GM12891 (cell line): Measurements from ENCODE around the gene TSPAN11. TPM values are rescaled to one million over a fixed set of nuclear protein-coding genes. Genes with fewer than 3 reads are reported as not detected.
A peak's percentile ranks its signal among the peaks of the same experiment; 100 is the strongest.

ENCODE experiments used
- DNase-seq: peaks from one replicate; pipeline ENCODE4 v3.0.0; 2011; ENCODE audit warnings: low spot score; ENCODE audit not compliant: insufficient read length
- FAIRE-seq: peaks from 2 replicates; lab custom pipeline; 2011; peaks lifted over from hg19 to GRCh38; lab: Jason Lieb, UNC
- PAX5 ChIP-seq: IDR thresholded peaks from 2 replicates; pipeline ENCODE4 v1.6.1; 2011; ENCODE audit warnings: low read length, moderate library complexity, mild to moderate bottlenecking; ENCODE audit not compliant: insufficient read depth, severe bottlenecking
- POLR2A ChIP-seq: IDR thresholded peaks from 2 replicates; pipeline ENCODE4 v1.6.1; 2011; ENCODE audit warnings: low read depth, low read length, control low read depth
- POLR2AphosphoS5 ChIP-seq: IDR thresholded peaks from 2 replicates; pipeline ENCODE4 v1.6.1; 2011; ENCODE audit warnings: low read depth, low read length, control low read depth
- POU2F2 ChIP-seq: IDR thresholded peaks from 2 replicates; pipeline ENCODE4 v1.6.1; 2011; ENCODE audit warnings: low read depth, mild to moderate bottlenecking, control low read depth, low read length, moderate library complexity
- SPI1 ChIP-seq: IDR thresholded peaks from 2 replicates; pipeline ENCODE4 v1.6.1; 2011; ENCODE audit warnings: low read depth, low read length, control low read depth
- TAF1 ChIP-seq: IDR thresholded peaks from 2 replicates; pipeline ENCODE4 v1.6.1; 2011; ENCODE audit warnings: low read depth, low read length, control low read depth
- polyA plus RNA-seq: library from polyadenylated mRNA; unstranded; fragments of >200 nt; gene quantifications from one replicate; pipeline ENCODE4 v1.2.1, GENCODE V29; 2012; ENCODE audit warnings: low read depth, missing spikeins, inconsistent platforms; ENCODE audit not compliant: missing spikeins

TSPAN11 gene
- polyA plus RNA-seq: 0.53 TPM

- FAIRE-seq (no peak), DNase-seq (peak; percentile 40)
- no peak for TF ChIP-seq POLR2AphosphoS5
Observed at GRCh38 chr12:30926243-30927221, at the start of gene TSPAN11. TSS of gene TSPAN11 (plus strand) at chr12:30926748. CDS start at chr12:30953992, 27,244 bp downstream.

- no peak for FAIRE-seq
- TF ChIP-seq POU2F2: no peak
- TF ChIP-seq SPI1: no peak
- TF ChIP-seq POLR2A: no peak
- TF ChIP-seq TAF1: no peak
- TF ChIP-seq POLR2AphosphoS5: no peak
- TF ChIP-seq PAX5: no peak
Observed at GRCh38 chr12:30877105-30877875, 49.3 kb upstream of the TSPAN11 start.

GRCh38 chr12:30878024-30878423 is 48.5 kb upstream of the TSPAN11 start:
- DNase-seq (no peak), FAIRE-seq (no peak)
- no peak for TF ChIP-seq SPI1
- TF ChIP-seq PAX5: no peak
- no peak for TF ChIP-seq POLR2AphosphoS5
- TF ChIP-seq POLR2A: no peak

More at GRCh38 chr12:30877105-30877875, 49.3 kb upstream of the TSPAN11 start:
- DNase-seq: no peak

- no peak for TF ChIP-seq POU2F2
- no peak for TF ChIP-seq POLR2AphosphoS5
- TF ChIP-seq PAX5: no peak
- DNase-seq: no peak
- FAIRE-seq: no peak
Observed at GRCh38 chr12:30880061-30880460, 46.5 kb upstream of the TSPAN11 start.

GRCh38 chr12:30880813-30881212 is 45.7 kb upstream of the TSPAN11 start:
- TF ChIP-seq SPI1: no peak
- no peak for TF ChIP-seq TAF1
- TF ChIP-seq POLR2AphosphoS5: no peak
- no peak for TF ChIP-seq PAX5
- no peak for TF ChIP-seq POU2F2
- no peak for TF ChIP-seq POLR2A
- no peak for DNase-seq
- FAIRE-seq: no peak

GRCh38 chr12:30882706-30883105 is 43.8 kb upstream of the TSPAN11 start:
- no peak for DNase-seq
- FAIRE-seq: no peak
- TF ChIP-seq PAX5 (no peak), POLR2A (no peak), POU2F2 (no peak), TAF1 (no peak), POLR2AphosphoS5 (no peak), SPI1 (no peak)

GRCh38 chr12:30884799-30885198 is 41.7 kb upstream of the TSPAN11 start:
- FAIRE-seq: no peak
- no peak for TF ChIP-seq POLR2A
- TF ChIP-seq POLR2AphosphoS5: no peak
- no peak for TF ChIP-seq TAF1
- TF ChIP-seq POU2F2: no peak
- no peak for TF ChIP-seq SPI1
- no peak for TF ChIP-seq PAX5
- DNase-seq: no peak

- DNase-seq: no peak
- TF ChIP-seq POU2F2 (no peak), SPI1 (no peak), PAX5 (no peak), POLR2A (no peak), TAF1 (no peak), POLR2AphosphoS5 (no peak)
- no peak for FAIRE-seq
Observed at GRCh38 chr12:30885321-30885720, 41.2 kb upstream of the TSPAN11 start.

GRCh38 chr12:30887226-30887625 is 39.3 kb upstream of the TSPAN11 start:
- FAIRE-seq: no peak
- TF ChIP-seq SPI1 (no peak), PAX5 (no peak), POU2F2 (no peak), POLR2AphosphoS5 (no peak), TAF1 (no peak), POLR2A (no peak)

More at GRCh38 chr12:30887226-30887625, 39.3 kb upstream of the TSPAN11 start:
- DNase-seq: no peak
